Thymus (tissue), 11 donors: Measurements from ENCODE around the gene BATF2. TPM values are rescaled to one million over a fixed set of nuclear protein-coding genes. Genes with fewer than 3 reads are reported as not detected.

Experiments
- DNase-seq, 9 donors: peaks; one replicate each; pipeline ENCODE4 v3.0.0-alpha.2; 2013; ENCODE audit warnings: low spot score in 9 of 9, low read depth in 6 of 9, missing footprints in 1 of 9
- H3K27ac ChIP-seq, 2 donors: one replicate each; pipeline ENCODE4 v1.5.1; 2013; ENCODE audit warnings: control low read depth in 1 of 2, low read depth in 1 of 2, low read length in 1 of 2, mild to moderate bottlenecking in 1 of 2, moderate library complexity in 1 of 2
- H3K27me3 ChIP-seq, 2 donors: one replicate each; pipeline ENCODE4 v1.5.1; 2013; ENCODE audit warnings: low read length in 1 of 2; ENCODE audit not compliant: control insufficient read depth in 2 of 2, insufficient read depth in 1 of 2
- H3K36me3 ChIP-seq, 2 donors: one replicate each; pipeline ENCODE4 v1.5.1; 2013; ENCODE audit warnings: low read length in 1 of 2, mild to moderate bottlenecking in 1 of 2, moderate library complexity in 1 of 2; ENCODE audit not compliant: control insufficient read depth in 2 of 2, insufficient read depth in 2 of 2
- H3K4me1 ChIP-seq, 2 donors: one replicate each; pipeline ENCODE4 v1.5.1; 2013; ENCODE audit warnings: low read length in 2 of 2; ENCODE audit not compliant: control insufficient read depth in 2 of 2, insufficient read depth in 2 of 2
- H3K4me3 ChIP-seq, 2 donors: one replicate each; pipeline ENCODE4 v1.5.1; 2013; ENCODE audit warnings: low read length in 2 of 2, control low read depth in 1 of 2, mild to moderate bottlenecking in 1 of 2
- H3K9me3 ChIP-seq, 2 donors: one replicate each; pipeline ENCODE4 v1.5.1; 2013; ENCODE audit warnings: low read length in 1 of 2, mild to moderate bottlenecking in 1 of 2; ENCODE audit not compliant: control insufficient read depth in 2 of 2, insufficient read depth in 1 of 2
- WGBS: extraction: QIAGEN DNeasy Blood & Tissue Kit; methylation state at CpG from one replicate; pipeline ENCODE4 v1.1.7; 2013; 5-methylcytosine and 5-hydroxymethylcytosine counted together
- polyA plus RNA-seq: library from polyadenylated mRNA; stranded (reverse); fragments of 200-250 nt; gene quantifications from one replicate; pipeline ENCODE4 v1.2.3, GENCODE V29; 2013
- total RNA-seq: library from RNA; stranded (reverse); fragments of 120-200 nt; gene quantifications from one replicate; pipeline ENCODE4 v1.2.4, GENCODE V29; 2013
- donor health status: healthy.

BATF2 gene
- total and polyA plus RNA-seq, 2 donors, result 0.90 to 3.1 TPM

DNA sequence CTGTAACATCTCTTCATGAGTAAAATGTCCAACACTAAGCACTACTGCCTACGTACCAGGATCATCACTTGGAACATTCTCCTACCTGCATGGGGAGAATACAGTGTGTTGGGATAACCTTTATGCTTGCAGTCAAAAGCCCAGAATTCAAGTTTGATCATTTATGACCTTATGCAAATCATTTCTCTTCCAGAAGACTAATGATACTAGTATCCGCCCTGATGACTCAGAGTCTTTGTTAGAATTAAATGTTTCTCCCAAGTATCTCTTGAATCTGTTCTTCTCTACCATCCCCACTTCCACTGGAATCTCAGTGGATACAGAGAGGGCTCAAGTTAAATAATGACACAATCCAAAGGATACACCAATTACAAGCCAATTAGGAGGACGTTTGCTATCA, 37.3 kb downstream of the BATF2 start:
- Histone ChIP-seq H3K4me1 (no peaks in the 10 kb centered on the region), H3K9me3 (no peaks in the 10 kb centered on the region), H3K36me3 (no peaks in the 10 kb centered on the region), H3K4me3 (no peak overlapping the region), H3K27me3 (peaks cover 2% of the 10 kb centered on the region in 2 donors), H3K27ac (no peak overlapping the region)
- WGBS, result 75% methylated on average over 3 of the region's 3 CpGs
- DNase-seq, result no peak

DNA sequence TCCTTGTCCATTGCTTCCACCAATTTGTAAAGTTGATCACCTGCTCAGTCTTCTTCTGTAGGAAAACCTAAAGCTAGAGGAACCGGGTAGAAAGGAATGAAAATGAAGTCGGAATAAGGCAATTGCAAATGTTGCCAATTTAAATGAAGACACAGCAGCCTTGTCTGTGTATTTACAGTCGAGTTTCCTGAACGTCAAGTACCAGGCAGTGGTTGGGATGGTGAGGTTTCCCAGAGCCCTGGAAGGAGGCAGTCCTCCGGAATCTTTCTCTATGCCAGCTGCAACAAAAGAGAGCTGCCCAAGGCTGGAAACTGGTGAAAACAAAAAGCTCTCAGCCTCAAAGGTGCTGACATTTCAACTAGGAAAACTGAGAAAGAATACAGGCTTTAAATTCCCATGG, 42.6 kb downstream of the BATF2 start:
- Histone ChIP-seq H3K27me3 (peaks cover 7 to 10% of the 10 kb centered on the region in 2 donors), H3K27ac (no peak overlapping the region), H3K4me1 (no peaks in the 10 kb centered on the region), H3K9me3 (no peaks in the 10 kb centered on the region), H3K36me3 (no peaks in the 10 kb centered on the region), H3K4me3 (no peak overlapping the region)
- no peak for DNase-seq
- WGBS, result 70% methylated on average over 5 of the region's 5 CpGs

DNA sequence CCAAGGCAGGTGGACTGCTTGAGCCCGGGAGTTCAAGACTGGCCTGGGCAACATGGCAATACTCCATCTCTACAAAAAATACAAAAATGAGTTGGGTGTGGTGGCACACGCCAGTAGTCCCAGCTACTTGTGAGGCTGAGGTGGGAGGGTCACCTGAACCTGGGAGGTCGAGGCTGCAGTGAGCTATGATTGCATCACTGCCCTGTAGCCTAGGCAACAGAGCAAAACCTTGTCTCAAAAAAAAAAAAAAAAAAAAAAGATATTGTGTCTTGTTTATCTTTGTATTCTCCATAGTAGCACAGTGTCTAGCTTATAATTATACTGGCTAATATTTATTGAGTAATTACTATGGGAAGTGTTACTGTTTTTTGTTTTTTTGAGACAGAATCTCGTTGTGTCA, 45.2 kb downstream of the BATF2 start:
- Histone ChIP-seq H3K4me1 (no peaks in the 10 kb centered on the region), H3K36me3 (no peaks in the 10 kb centered on the region), H3K27me3 (peaks cover 7 to 10% of the 10 kb centered on the region in 2 donors), H3K9me3 (no peaks in the 10 kb centered on the region), H3K27ac (no peak overlapping the region), H3K4me3 (no peak overlapping the region)
- WGBS, result 88% methylated on average over 4 of the region's 4 CpGs
- DNase-seq, result no peak

DNA sequence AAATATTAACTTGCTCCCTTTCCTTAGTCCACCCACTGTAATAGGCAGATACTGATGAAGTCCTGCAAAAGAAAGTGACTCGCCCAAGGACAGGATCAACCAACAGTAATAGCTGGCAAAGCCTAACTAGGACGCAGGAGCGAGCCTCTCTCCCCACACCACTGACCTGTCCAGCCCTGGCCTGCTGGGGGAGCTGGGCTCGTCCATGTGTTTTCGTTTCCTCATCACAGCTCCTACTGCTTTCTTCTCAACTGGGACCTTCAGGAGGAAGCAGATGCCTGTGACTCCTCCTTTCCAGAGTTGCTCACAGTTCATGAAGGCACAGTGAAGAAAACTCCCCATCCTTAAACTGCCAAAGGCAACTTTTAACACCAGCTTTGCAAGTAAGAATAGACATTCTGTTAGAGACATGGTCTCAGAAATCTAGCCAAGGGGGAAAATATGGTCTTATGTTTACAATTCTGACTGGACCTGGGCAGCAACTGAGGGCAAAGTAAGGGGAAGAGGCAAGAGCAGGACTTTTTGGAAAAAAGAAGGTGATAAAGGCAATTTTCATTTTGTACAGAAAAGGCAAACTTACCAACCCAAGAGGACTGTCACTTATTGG, 49.5 kb downstream of the BATF2 start:
- H3K4me1 ChIP-seq, result no peaks in the 10 kb centered on the region
- H3K27ac ChIP-seq, result no peak overlapping the region
- H3K27me3 ChIP-seq, result peaks cover 0 to 14% of the 10 kb centered on the region in 2 donors
- 85% methylated on average over 5 of the region's 5 CpGs for WGBS
- H3K9me3 ChIP-seq, result no peaks in the 10 kb centered on the region
- DNase-seq, result no peak
- H3K4me3 ChIP-seq, result no peak overlapping the region
- no peaks in the 10 kb centered on the region for H3K36me3 ChIP-seq

Other genes starting within 250 kb of the BATF2 start
- gene PYGM, start 237.0 kb downstream of the BATF2 start, total RNA-seq, result 1.0 TPM
- 3.5 TPM for gene PYGM, start 237.0 kb downstream of the BATF2 start, polyA plus RNA-seq
- 49.5 TPM for gene SF1, start 218.4 kb downstream of the BATF2 start, total RNA-seq
- gene SF1, start 218.4 kb downstream of the BATF2 start, polyA plus RNA-seq, result 134 TPM
- gene MAP4K2, start 193.8 kb downstream of the BATF2 start, total RNA-seq, result 23.9 TPM
- 37.6 TPM for gene MAP4K2, start 193.8 kb downstream of the BATF2 start, polyA plus RNA-seq
- gene MEN1, start 186.4 kb downstream of the BATF2 start, total RNA-seq, result 10.8 TPM
- gene MEN1, start 186.4 kb downstream of the BATF2 start, polyA plus RNA-seq, result 33.4 TPM
- 1.7 TPM for gene CDC42BPG, start 152.3 kb downstream of the BATF2 start, total RNA-seq
- 7.4 TPM for gene CDC42BPG, start 152.3 kb downstream of the BATF2 start, polyA plus RNA-seq
- gene EHD1, start 118.3 kb downstream of the BATF2 start, total RNA-seq, result 17.3 TPM
- 32.3 TPM for gene EHD1, start 118.3 kb downstream of the BATF2 start, polyA plus RNA-seq
- gene ATG2A, start 79.8 kb downstream of the BATF2 start, total RNA-seq, result 6.3 TPM
- 35.2 TPM for gene ATG2A, start 79.8 kb downstream of the BATF2 start, polyA plus RNA-seq
- gene PPP2R5B, start 72.3 kb downstream of the BATF2 start, total RNA-seq, result 4.4 TPM
- gene PPP2R5B, start 72.3 kb downstream of the BATF2 start, polyA plus RNA-seq, result 18.3 TPM
- 0.47 TPM for gene GPHA2, start 61.1 kb downstream of the BATF2 start, total RNA-seq
- gene GPHA2, start 61.1 kb downstream of the BATF2 start, polyA plus RNA-seq, result 1.6 TPM
- 0.14 TPM for gene MAJIN, start 24.9 kb downstream of the BATF2 start, total RNA-seq
- gene MAJIN, start 24.9 kb downstream of the BATF2 start, polyA plus RNA-seq, result 0.50 TPM
- gene ARL2, start 17.2 kb upstream of the BATF2 start, total RNA-seq, result 42.8 TPM
- gene ARL2, start 17.2 kb upstream of the BATF2 start, polyA plus RNA-seq, result 52.0 TPM
- gene SNX15, start 30.5 kb upstream of the BATF2 start, total RNA-seq, result 10.6 TPM
- gene SNX15, start 30.5 kb upstream of the BATF2 start, polyA plus RNA-seq, result 15.4 TPM
- gene SAC3D1, start 44.2 kb upstream of the BATF2 start, total RNA-seq, result 11.2 TPM
- 11.5 TPM for gene SAC3D1, start 44.2 kb upstream of the BATF2 start, polyA plus RNA-seq
- gene NAALADL1, start 61.6 kb upstream of the BATF2 start, total RNA-seq, result 5.1 TPM
- 9.0 TPM for gene NAALADL1, start 61.6 kb upstream of the BATF2 start, polyA plus RNA-seq
- gene CDCA5, start 87.1 kb upstream of the BATF2 start, total RNA-seq, result 26.8 TPM
- 2.2 TPM for gene CDCA5, start 87.1 kb upstream of the BATF2 start, polyA plus RNA-seq
- gene ZFPL1, start 87.3 kb upstream of the BATF2 start, total RNA-seq, result 16.8 TPM
- 42.5 TPM for gene ZFPL1, start 87.3 kb upstream of the BATF2 start, polyA plus RNA-seq
- 110 TPM for gene VPS51, start 99.2 kb upstream of the BATF2 start, total RNA-seq
- 121 TPM for gene VPS51, start 99.2 kb upstream of the BATF2 start, polyA plus RNA-seq
- gene TM7SF2, start 114.9 kb upstream of the BATF2 start, total RNA-seq, result 16.1 TPM
- 35.8 TPM for gene TM7SF2, start 114.9 kb upstream of the BATF2 start, polyA plus RNA-seq
- gene ZNHIT2, start 120.7 kb upstream of the BATF2 start, total RNA-seq, result 10.1 TPM
- gene ZNHIT2, start 120.7 kb upstream of the BATF2 start, polyA plus RNA-seq, result 16.5 TPM
- gene FAU, start 125.2 kb upstream of the BATF2 start, total RNA-seq, result 1,067 TPM
- gene FAU, start 125.2 kb upstream of the BATF2 start, polyA plus RNA-seq, result 1,132 TPM
- 42.3 TPM for gene MRPL49, start 125.3 kb upstream of the BATF2 start, total RNA-seq
- gene MRPL49, start 125.3 kb upstream of the BATF2 start, polyA plus RNA-seq, result 36.2 TPM
- gene SYVN1, start 137.5 kb upstream of the BATF2 start, total RNA-seq, result 3.6 TPM
- 22.7 TPM for gene SYVN1, start 137.5 kb upstream of the BATF2 start, polyA plus RNA-seq
- not detected for gene SPDYC, start 173.3 kb upstream of the BATF2 start, total RNA-seq
- gene SPDYC, start 173.3 kb upstream of the BATF2 start, polyA plus RNA-seq, result 0.11 TPM
- gene CAPN1, start 185.0 kb upstream of the BATF2 start, total RNA-seq, result 31.9 TPM
- gene CAPN1, start 185.0 kb upstream of the BATF2 start, polyA plus RNA-seq, result 104 TPM